SK-N-MC (cell line): ENCODE data around the gene SPZ1.

ENCODE experiments used
- EZH2 ChIP-seq: fragments of 200-600 bp; sonication (generic); IDR thresholded peaks from one replicate; pipeline ENCODE4 v1.6.1; 2017; ENCODE audit warnings: antibody characterized with exemption
- POLR2AphosphoS5 ChIP-seq: IDR thresholded peaks from 2 replicates; pipeline ENCODE4 v1.6.1; 2012; ENCODE audit warnings: mild to moderate bottlenecking, low read depth, low read length, borderline replicate concordance

GRCh38 chr5:80291761-80292160 is 28.0 kb upstream of the SPZ1 start:
- TF ChIP-seq POLR2AphosphoS5 (no peak), EZH2 (no peak)
